ENCODE data around the gene NRCAM. TPM values are rescaled to one million over a fixed set of nuclear protein-coding genes. Genes with fewer than 3 reads are reported as not detected.

NRCAM gene
- total RNA-seq, 1 experiment from 2014 or later, result 2.7 TPM

DNA sequence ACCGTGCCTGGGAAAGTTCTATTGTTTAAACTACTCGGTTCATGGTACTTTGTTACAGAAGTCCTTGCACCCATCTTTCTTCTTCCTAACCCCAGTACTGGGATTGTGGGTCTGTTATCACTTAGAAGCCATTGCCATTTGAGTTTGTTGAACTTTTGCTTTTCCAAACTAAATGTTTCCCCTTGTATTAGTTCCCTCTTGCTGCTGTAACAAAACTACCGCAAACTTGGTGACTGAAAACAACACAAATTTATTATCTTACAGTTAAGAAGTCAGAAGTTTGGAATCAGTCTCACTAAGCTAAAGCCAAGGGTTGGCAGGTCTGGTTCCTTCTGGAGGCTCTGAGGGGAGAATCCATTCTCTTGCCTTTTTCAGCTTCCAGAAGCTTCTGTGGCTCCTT lies 319.2 kb downstream of the NRCAM start:
- ChIA-PET POLR2A (no interaction called here), CTCF (no interaction called here)
- TF ChIP-seq SMAD3 (CRISPR knock-in tag; IDR thresholded peaks at IDR 0.05; ENCODE audit: borderline replicate concordance), result no peak
- TF ChIP-seq, protein P1, sequence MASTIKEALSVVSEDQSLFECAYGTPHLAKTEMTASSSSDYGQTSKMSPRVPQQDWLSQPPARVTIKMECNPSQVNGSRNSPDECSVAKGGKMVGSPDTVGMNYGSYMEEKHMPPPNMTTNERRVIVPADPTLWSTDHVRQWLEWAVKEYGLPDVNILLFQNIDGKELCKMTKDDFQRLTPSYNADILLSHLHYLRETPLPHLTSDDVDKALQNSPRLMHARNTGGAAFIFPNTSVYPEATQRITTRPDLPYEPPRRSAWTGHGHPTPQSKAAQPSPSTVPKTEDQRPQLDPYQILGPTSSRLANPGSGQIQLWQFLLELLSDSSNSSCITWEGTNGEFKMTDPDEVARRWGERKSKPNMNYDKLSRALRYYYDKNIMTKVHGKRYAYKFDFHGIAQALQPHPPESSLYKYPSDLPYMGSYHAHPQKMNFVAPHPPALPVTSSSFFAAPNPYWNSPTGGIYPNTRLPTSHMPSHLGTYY (CRISPR knock-in tag; IDR thresholded peaks at IDR 0.05), result no peak
- TF ChIP-seq, protein P2, sequence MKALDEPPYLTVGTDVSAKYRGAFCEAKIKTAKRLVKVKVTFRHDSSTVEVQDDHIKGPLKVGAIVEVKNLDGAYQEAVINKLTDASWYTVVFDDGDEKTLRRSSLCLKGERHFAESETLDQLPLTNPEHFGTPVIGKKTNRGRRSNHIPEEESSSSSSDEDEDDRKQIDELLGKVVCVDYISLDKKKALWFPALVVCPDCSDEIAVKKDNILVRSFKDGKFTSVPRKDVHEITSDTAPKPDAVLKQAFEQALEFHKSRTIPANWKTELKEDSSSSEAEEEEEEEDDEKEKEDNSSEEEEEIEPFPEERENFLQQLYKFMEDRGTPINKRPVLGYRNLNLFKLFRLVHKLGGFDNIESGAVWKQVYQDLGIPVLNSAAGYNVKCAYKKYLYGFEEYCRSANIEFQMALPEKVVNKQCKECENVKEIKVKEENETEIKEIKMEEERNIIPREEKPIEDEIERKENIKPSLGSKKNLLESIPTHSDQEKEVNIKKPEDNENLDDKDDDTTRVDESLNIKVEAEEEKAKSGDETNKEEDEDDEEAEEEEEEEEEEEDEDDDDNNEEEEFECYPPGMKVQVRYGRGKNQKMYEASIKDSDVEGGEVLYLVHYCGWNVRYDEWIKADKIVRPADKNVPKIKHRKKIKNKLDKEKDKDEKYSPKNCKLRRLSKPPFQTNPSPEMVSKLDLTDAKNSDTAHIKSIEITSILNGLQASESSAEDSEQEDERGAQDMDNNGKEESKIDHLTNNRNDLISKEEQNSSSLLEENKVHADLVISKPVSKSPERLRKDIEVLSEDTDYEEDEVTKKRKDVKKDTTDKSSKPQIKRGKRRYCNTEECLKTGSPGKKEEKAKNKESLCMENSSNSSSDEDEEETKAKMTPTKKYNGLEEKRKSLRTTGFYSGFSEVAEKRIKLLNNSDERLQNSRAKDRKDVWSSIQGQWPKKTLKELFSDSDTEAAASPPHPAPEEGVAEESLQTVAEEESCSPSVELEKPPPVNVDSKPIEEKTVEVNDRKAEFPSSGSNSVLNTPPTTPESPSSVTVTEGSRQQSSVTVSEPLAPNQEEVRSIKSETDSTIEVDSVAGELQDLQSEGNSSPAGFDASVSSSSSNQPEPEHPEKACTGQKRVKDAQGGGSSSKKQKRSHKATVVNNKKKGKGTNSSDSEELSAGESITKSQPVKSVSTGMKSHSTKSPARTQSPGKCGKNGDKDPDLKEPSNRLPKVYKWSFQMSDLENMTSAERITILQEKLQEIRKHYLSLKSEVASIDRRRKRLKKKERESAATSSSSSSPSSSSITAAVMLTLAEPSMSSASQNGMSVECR (CRISPR knock-in tag; IDR thresholded peaks at IDR 0.05; ENCODE audit: borderline replicate concordance), result no peak
- Mint-ChIP-seq H3K4me3 (no peak overlapping the region), H3K27ac (no peak overlapping the region), H3K36me3 (peaks cover 3% of the 10 kb centered on the region; the same call in 1 of the 2 replicates), H3K4me1 (peaks cover 8% of the 10 kb centered on the region), H3K27me3 (ENCODE audit: low read depth) (no peaks in the 10 kb centered on the region), H3K9me3 (peaks cover 16% of the 10 kb centered on the region)
- no peak for ATAC-seq
- no peak for DNase-seq (ENCODE audit: low spot score)

DNA sequence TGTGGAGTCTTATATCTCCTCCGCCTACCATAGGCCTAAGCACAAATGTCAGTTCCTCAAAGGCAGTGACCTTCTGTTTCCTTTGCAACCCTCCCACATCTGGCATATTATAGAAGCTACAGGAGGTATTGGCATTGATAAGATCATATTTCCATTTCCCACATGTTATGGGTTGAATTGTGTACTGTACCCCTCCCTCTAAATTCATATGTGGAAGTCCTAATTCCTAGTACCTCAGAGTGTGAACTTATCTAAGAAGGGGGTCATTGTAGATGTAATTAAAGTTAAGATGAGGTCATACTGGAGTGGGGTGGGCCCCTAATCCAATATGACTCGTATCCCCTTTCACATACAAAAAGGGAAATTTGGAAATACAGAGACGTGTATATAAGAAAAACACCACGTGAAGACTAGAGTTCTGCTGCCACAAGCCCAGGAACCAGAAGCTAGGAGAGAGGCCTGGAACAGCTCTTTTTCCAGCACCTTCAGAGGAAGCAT lies 320.0 kb downstream of the NRCAM start:
- H3K9me3 Mint-ChIP-seq, result peaks cover 16% of the 10 kb centered on the region
- no peak for DNase-seq (ENCODE audit: low spot score)
- H3K36me3 Mint-ChIP-seq, result peaks cover 3% of the 10 kb centered on the region; the same call in 1 of the 2 replicates
- ChIA-PET CTCF (interaction anchor here (0.8 to 1.5 kb wide), 2 partner anchors 9 to 22 kb away, joined by 3 to 7 read pairs; no protein-coding TSS in a partner anchor), POLR2A (no interaction called here)
- no peak for ATAC-seq
- no peak overlapping the region for H3K4me3 Mint-ChIP-seq
- no peak overlapping the region for H3K27ac Mint-ChIP-seq
- no peaks in the 10 kb centered on the region for H3K27me3 Mint-ChIP-seq (ENCODE audit: low read depth)
- TF ChIP-seq ZNF232 (CRISPR knock-in tag; IDR thresholded peaks at IDR 0.05) (no peak), NR3C1 (CRISPR knock-in tag; conservative IDR thresholded peaks at IDR 0.05; ENCODE audit: low read depth) (no peak), CREB1 (CRISPR knock-in tag; IDR thresholded peaks at IDR 0.05) (no peak), TEAD1 (CRISPR knock-in tag; IDR thresholded peaks at IDR 0.05) (no peak), RELA (CRISPR knock-in tag; IDR thresholded peaks at IDR 0.05; ENCODE audit: borderline replicate concordance) (no peak), JAZF1 (CRISPR knock-in tag; IDR thresholded peaks at IDR 0.05) (no peak), ZNF416 (CRISPR knock-in tag; IDR thresholded peaks at IDR 0.05) (no peak), GTF2I (CRISPR knock-in tag; conservative IDR thresholded peaks at IDR 0.05) (no peak)
- TF ChIP-seq, protein P3, sequence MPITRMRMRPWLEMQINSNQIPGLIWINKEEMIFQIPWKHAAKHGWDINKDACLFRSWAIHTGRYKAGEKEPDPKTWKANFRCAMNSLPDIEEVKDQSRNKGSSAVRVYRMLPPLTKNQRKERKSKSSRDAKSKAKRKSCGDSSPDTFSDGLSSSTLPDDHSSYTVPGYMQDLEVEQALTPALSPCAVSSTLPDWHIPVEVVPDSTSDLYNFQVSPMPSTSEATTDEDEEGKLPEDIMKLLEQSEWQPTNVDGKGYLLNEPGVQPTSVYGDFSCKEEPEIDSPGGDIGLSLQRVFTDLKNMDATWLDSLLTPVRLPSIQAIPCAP (CRISPR knock-in tag; IDR thresholded peaks at IDR 0.05), result no peak
- TF ChIP-seq, protein P4, sequence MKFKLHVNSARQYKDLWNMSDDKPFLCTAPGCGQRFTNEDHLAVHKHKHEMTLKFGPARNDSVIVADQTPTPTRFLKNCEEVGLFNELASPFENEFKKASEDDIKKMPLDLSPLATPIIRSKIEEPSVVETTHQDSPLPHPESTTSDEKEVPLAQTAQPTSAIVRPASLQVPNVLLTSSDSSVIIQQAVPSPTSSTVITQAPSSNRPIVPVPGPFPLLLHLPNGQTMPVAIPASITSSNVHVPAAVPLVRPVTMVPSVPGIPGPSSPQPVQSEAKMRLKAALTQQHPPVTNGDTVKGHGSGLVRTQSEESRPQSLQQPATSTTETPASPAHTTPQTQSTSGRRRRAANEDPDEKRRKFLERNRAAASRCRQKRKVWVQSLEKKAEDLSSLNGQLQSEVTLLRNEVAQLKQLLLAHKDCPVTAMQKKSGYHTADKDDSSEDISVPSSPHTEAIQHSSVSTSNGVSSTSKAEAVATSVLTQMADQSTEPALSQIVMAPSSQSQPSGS (CRISPR knock-in tag; IDR thresholded peaks at IDR 0.05; ENCODE audit: borderline replicate concordance, low read depth), result no peak
- TF ChIP-seq, protein P5, sequence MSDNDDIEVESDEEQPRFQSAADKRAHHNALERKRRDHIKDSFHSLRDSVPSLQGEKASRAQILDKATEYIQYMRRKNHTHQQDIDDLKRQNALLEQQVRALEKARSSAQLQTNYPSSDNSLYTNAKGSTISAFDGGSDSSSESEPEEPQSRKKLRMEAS (CRISPR knock-in tag; IDR thresholded peaks at IDR 0.05), result no peak
- H3K4me1 Mint-ChIP-seq, result peaks cover 8% of the 10 kb centered on the region
